Posterior vena cava (tissue), 2 donors: ENCODE measurements around the gene EPAS1. TPM values are rescaled to one million over a fixed set of nuclear protein-coding genes. Genes with fewer than 3 reads are reported as not detected.

ENCODE experiments used
- DNase-seq: peaks from one replicate; pipeline ENCODE4 v3.0.0-alpha.2; 2020; ENCODE audit warnings: low spot score
- intact Hi-C, 2 donors: fragments of 100-400 bp; cut with DNase I; formaldehyde crosslinking; loops; one replicate each; pipeline versions ENCODE4 v1.14.1 to v1.14.2; 2022 to 2023
- total RNA-seq, 2 donors: library from RNA; stranded (reverse); fragmentation: NEBNext Ultra II Directional; extraction: Animal tissue kit (Norgen Biotek cat#: 25700); gene quantifications; one replicate each; pipeline ENCODE4 v1.2.1, GENCODE V29; 2021
- donor health status: DM: yes; HTN: yes; CAD: no.
- donor health status: DM: yes; HTN: yes; CAD: no.

The EPAS1 gene
- total RNA-seq, 2 donors from 2014 or later, result 374 to 478 TPM

DNA sequence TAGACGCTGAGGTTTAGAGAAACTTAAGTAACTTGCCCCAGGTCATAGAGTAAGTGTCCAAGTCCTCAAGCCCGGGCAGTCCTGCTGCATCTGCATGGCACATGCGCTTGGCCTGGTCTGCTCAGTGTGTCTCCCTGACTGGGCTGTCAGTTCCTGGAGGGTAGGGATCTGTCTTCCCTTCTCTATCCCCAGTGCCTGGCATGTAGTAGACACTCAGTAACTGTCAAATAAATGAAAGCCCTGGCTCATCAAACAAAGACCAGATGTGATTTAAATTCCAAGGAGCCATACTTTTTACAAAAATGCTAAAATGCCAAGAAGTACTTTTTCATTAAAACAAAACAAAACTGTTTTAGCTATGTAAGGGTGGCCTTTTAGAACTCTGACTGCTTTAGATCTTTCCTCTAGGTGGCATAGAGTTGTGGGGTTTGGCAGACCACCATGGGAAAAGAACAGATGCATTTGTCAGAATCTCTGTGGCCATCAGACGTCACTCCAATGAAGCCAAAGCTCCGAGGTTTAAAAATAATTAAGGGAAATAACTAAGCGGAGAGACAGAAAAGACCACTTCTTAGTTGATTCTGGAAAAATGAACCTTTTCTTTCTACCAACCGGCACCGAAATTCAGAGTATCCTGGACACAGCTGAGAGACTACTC is 34.0 kb downstream of the EPAS1 start:
- DNase-seq, result no peak
- intact Hi-C loops, result no loop called here

DNA sequence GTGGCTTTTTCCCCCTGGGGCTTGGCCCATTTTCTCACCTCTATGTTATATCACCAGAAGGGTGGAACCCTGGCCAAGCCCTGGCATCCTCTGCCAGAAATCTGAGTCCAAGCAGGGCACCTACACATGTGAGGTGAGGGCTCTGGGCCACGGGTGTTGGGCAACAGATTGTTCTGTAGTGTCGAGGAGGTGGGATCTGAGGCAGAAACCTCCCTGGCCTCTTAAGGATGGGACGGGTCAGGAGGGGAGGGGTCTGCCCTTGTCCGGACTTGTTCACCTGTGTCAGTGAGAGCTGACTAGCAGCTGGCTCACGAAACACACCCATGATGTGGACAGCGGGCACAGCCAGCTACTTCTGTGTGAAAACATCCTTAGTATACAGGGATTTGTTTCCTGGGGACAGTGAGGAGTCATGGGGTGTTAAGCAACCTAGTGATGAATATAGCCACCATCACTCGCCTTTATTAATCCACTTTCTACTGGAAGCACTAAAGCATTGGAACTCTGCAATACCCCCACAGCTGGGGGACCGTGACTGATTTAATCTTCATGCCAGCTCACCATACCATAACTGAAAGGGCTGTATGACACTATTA is 35.6 kb downstream of the EPAS1 start:
- intact Hi-C loops, result no loop called here
- no peak for DNase-seq

DNA sequence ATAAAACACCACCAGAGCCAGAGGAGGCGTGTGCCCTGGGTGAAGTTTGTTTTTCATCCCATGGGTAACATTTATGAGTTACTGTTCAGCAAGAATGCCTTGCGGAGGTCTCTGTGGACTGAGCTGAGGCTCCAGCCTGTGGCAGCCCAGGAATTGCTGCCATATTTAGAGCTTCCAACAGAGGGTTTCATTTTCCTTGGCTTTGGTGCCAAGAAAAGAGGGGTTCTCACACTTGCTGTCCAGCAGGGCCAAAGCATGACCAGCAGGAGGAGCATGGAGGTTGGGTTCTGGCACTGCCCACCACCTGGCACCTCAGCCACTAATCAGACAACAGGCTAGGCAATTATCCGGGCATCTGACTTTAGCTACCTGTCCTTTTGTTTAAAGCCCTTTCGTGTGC is 36.7 kb downstream of the EPAS1 start:
- intact Hi-C loops, result no loop called here
- no peak for DNase-seq

DNA sequence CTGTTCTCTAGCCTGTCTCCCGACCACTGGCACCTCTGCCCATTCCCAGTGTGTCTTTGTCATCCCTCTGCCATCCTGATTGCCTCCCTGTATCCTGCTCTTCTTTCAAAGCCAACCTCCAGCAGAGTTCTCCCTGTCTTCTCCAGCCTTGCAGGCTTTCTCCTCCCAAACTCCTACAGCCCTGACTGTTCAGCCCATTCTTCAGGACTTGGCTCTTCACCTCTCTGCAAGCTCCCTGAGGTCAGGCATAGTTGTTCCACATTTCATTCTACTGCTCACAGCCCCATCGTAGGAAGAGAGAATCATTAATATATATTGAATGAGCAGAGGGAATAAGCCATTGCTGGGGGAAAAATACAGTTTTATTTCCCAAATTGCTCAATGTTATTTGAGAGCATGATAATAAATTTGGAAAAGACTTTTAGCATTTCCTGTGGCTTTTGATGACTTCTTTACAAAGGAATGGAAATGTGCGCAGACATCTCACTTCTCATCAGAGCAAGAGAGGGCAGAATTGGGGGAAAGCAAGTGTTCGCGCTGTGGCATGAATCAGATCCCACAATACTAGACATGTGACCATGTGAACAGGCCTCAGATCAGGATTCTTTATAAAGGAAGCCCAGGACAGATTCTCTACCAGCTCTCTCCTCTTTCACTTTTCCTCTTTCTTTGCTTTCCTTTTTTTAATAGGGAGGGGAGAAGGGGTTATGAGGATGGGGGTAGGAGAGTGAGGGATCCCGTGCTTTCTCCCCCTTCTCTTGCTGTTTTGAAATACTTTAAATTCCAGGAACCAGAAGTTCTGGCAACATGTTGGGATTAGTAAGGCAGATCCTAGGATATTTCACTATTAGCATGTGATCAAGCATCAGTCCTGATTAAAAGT is 37.4 kb downstream of the EPAS1 start:
- DNase-seq, result no peak
- intact Hi-C loops, result loop anchor here in 1 of 2 donors (5.0 kb wide), 1 partner anchor 32 kb away; no protein-coding TSS in a partner anchor

DNA sequence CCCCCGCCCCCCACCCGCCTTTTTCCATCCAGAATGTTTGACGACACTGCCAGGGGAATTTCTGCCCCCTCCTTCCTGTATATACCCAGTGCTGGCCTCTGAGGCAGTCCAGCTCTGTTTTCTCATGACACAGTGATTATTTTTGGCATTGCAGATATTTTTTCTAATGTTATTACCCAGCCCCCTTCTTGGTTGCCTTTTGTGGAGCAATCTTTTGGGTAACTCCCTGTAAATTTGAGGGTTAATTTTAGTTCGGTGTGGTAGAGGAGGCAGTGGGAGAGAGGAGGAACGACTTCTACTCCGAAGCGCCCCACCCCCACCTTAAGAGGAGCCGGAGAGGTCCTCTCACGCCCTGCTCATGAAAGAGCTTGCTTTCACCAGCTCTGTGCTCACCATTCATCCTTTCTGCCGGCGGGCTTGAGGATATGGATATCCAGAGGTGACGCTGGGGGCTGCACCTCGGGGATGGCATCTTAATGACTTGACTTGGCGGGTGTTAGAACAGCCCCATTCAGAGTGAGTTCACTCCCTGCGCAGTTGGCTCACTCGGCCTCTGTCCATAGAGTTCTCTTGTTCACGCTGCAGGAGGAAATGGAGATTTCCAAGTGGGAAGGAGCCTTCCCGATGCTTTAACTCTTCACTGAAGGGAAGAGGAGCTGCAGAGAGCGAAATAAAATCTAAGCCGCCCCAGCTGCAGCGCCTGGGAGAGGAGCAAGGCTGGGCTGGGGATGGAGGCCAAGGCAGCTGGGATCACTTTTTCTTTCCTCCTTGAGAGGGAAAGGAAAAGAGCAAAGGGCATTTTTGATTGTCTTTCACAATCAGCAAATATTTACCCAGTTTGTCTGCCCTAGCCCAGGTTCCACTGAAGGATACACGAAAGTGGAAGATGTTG is 38.4 kb downstream of the EPAS1 start:
- no peak for DNase-seq
- intact Hi-C loops, result loop anchor here in 1 of 2 donors (5.0 kb wide), 1 partner anchor 33 kb away; no protein-coding TSS in a partner anchor

DNA sequence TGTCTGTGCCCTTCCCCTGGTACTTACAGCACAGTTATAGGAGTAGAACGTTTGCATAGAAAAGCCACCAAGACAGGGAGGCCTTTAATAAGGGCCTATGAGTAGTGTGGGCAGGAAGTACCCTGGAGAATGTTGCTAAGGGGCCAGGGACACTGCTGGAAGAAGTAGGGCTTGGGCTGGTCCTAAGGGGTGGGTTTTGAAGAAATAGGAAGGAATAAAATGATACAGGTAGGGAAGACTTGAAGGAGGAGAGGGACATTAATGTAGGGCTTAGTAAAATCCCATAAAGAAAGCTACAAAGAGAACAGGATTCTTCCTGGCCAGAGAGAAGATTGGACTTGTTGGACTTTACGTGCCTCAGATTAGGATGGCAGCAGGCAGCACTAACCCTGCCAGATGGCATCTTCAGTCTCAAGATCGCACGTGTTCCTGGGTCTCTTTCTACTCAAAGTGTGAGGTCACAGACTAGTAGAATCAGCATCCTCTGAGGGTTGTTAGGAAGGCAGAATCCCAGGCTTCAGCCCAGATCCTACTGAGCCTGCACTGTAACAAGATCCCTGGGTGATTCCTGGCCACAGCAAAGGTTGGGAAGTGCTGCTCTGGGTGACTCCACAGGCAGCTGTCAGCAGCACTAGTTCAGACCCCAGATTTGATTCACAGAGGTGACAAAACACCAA is 39.2 kb downstream of the EPAS1 start:
- intact Hi-C loops, result loop anchor here in 1 of 2 donors (5.0 kb wide), 1 partner anchor 34 kb away; no protein-coding TSS in a partner anchor
- no peak for DNase-seq

DNA sequence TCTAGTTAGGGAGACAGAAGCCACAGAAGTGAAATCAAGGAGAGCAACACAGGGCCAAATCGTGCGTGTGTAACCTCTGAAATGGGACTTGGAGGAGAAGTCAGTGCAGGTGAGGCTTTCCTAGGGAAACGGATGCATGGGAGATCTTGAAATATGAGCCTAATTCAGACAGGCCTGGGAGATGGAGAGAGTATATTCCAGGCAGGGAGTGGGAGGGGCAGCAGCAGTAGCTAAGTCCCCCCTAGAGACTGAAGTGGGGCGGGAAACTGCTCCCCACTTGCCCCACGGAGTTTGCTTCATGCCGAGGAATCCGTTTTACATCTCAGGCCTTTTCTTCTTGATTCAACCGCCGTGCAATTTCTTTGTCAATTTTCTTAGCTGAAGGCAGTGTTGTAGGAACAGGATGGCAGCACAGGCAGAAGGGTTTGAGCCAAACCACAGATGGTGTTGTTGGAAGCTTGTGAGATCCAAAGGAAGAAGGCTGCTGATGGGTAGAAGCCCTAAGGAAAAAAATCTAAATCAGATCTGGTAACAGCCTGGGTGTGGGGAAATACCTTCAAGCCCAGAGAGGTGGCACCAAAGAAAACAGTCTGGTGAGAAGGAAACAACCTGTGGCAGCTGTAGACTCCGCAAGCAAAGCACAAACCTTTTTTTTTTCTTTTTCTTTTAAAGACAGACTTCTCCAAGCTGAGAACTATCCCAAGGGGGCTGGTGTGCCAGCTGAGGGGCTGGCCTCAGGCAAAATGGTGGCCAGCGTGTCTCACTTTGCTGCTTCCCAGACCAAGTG is 40.2 kb downstream of the EPAS1 start:
- intact Hi-C loops, result loop anchor here in 1 of 2 donors (5.0 kb wide), 1 partner anchor 35 kb away; no protein-coding TSS in a partner anchor

DNA sequence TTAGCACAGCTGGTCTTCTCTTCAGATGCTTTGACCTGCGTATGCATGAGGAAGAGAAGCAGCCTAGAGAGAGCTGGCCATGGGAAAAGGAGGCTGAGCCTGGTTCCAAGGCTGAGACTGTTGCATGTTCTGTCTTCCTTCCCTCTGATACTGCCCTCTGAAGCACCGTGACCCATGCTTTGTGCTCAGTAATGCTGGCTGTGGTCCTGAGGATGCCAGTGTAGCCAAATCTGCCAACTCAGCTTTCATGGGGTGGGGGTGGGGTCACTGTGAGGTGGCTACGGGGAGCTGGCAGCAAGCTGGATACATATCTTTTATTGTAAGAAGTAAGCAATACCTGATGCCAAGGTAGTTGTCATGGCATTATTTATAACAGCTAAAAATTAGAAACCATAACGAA is 41.5 kb downstream of the EPAS1 start:
- intact Hi-C loops, result loop anchor here in 1 of 2 donors (5.0 kb wide), 1 partner anchor 36 kb away; no protein-coding TSS in a partner anchor
- DNase-seq, result no peak

More for the DNA sequence above, 40.2 kb downstream of the EPAS1 start:
- DNase-seq, result no peak

DNA sequence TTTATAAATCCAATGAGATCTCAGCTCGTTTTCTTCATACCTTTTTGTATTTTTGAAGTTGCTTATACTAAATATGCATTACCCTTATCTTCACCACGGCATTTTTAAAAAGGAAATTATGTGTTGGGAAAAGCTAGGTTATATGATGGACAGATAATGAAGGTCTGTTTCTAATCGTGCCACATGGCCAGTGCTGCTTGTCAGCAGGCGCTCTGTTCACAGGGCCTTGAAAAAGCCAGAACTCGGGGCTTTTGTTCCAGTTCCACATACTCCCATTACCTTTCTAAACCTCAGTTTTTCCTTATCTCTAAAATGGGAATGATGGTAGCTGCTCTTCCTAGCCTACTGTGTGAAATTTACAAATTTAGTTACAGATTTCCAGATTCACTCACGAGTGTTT is 42.0 kb downstream of the EPAS1 start:
- no peak for DNase-seq
- intact Hi-C loops, result loop anchor here in 1 of 2 donors (5.0 kb wide), 1 partner anchor 37 kb away; no protein-coding TSS in a partner anchor

DNA sequence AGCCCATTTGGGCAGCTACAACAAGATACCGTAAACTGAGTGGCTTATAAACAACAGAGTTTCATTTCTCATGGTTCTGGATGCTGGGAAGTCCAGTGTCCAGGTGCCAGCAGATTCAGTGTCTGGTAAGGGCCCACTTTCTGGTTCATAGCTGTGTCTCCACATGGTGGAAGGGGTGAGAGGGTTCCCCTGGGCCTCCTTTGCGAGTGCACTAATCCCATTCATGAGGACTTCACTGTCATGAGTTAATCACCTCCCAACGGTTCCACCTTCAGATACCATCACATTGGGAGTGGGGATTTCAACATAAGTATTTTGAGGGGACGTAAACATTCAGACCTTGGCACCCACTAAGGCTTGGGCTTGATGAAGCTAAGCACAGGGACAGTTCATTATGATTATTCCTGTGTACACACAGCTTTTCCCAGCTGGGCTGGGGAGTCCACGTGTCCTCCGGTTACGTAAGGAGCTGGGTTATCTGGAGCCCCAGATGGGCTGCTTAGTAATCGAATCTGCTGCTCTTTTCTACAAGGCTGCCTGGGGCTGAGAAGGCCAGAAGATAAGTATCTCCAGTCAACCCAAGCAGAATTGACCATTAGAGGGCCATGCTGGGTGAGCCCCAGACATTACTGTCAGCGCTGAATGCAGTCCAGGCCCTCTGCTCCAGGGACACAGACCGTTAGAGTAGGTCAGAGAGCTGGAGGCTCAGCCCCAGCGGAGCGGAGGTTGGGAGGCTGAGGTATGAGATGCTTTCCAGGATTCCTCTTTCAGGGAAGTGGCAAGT is 42.7 kb downstream of the EPAS1 start:
- intact Hi-C loops, result loop anchor here in 1 of 2 donors (5.0 kb wide), 1 partner anchor 38 kb away; no protein-coding TSS in a partner anchor
- no peak for DNase-seq

DNA sequence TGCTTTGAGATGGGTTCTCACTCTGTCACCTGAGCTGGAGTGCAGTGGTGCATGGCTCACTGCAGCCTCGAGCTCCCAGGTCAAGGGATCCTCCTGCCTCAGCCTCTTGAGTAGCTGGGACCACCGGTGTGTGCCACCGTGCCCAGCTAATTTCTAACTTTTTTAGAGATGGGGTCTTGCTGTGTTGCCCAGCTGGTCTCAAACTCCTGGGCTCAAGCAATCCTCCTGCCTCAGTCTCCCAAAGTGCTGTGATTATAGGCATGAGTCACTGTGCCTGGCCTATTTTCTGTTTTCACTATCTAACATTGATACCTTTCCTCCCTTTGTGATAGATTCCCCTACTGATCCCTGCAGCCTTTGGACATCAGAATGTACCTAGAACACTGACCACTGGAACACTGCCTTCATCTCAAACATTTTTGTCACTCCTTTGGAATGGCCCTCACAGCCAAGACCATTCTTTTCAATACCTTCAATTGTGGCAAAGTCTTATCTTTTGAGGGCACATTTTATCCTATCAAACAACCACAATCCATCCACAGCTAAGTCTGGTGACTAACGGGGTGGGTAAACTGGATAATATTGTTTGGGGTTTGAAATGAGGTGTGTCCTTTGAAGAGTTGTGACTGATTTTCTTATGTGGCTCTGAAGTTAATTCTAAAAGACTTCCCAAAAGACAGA is 43.7 kb downstream of the EPAS1 start:
- intact Hi-C loops, result no loop called here
- no peak for DNase-seq

DNA sequence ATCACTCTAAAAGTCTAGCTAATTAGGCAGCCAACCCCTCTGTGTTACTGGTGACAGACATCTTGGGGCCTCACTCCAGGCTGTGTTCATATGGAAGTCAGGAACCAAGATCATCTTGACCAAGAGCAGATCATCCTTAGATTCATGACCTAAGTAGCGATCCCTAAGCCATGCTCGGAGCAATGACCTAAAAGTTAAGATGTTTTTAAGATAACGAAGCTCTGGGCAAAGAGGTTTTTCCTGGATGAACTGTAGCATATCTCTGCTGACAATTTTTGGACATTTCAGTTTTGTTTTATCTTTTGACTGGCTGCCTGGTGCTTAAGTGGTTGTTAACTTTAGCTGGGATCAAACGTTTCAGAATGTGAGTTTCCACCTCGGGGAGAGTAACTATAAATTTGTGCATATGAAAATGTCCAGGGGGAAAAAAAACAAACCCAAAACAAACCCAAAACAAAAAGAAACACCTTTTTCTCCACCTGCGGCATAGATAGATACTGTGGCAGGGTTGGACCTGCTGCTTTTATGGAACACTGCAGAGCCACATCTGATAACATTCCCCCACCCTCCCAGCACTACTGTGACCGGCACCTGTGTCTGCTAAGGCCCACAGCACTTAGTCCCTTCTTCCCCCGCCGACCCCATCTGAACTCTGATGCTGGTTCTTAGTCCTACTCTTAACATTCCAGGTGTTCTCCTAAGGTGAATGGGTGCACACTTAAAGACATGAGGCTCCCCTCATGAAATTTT is 45.5 kb downstream of the EPAS1 start:
- intact Hi-C loops, result loop anchor here in 1 of 2 donors (1.0 kb wide), 1 partner anchor 31 kb away; no protein-coding TSS in a partner anchor
- DNase-seq, result no peak

DNA sequence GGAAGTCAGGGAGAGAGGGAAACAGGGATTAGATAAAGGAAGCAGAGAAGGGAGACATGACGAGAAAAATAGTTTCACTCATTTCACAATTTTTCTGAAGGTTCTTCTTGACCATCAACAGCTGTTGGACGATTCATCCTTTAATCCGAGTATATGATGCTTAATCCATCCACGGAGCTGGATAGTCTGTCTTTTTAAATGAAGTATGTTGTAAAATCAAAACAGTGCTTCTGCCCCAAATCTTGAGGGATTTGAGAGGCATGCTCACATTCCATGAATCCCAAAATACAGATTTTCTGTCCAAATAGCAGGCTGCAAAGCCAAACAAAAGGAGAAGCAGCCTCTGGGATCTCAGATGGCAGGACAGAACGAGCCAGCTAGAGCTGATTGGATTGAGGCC is 47.5 kb downstream of the EPAS1 start:
- DNase-seq, result no peak

DNA sequence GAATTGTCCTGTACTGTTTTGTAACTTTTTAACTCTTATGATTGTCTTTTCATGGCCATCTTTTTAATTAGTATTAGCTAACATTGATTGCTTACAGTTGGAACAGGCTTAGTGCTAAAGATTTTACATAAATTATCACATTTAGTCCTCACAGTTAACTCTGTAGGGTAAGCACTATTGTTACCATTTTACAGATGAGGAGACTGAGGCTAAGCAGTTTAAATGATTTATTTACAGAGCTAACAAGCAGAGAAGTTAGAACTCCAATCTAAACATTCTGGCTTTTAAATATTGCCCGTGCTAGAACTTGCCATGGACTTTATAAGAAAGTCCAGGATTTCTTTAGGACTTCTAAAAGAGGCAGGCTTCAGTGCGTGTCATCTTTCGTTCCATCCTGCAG is 48.6 kb downstream of the EPAS1 start:
- intact Hi-C loops, result no loop called here
- DNase-seq, result no peak

More for the DNA sequence above, 47.5 kb downstream of the EPAS1 start:
- intact Hi-C loops, result no loop called here

DNA sequence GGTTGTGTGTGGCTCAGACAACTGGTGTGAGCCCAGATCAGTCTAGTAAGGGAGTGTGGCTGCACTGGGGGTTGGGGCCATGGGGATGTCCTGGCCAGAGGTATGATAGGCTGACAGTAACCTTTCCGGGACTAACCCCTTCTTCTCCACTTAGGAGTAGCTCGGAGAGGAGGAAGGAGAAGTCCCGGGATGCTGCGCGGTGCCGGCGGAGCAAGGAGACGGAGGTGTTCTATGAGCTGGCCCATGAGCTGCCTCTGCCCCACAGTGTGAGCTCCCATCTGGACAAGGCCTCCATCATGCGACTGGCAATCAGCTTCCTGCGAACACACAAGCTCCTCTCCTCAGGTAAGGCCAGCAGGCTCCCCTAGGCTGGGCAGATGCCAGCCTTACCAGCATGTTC is 49.5 kb downstream of the EPAS1 start:
- DNase-seq, result no peak
- intact Hi-C loops, result no loop called here
